Activated T-cell treated with anti-CD3 and anti-CD28 coated beads, Interleukin-2, amount 50 U/mL, for 24 hours (primary cell): ENCODE data around the gene DAP.

ENCODE experiments used
- DNase-seq: peaks from one replicate; pipeline ENCODE4 v3.0.0-alpha.2; 2020
- H3K27ac Mint-ChIP-seq: 2 replicates; pipeline ENCODE4 v1.8.0; 2020; ENCODE audit warnings: mild to moderate bottlenecking, mixed read lengths
- H3K27me3 Mint-ChIP-seq: 2 replicates; pipeline ENCODE4 v1.8.0; 2020; ENCODE audit warnings: mixed read lengths
- H3K36me3 Mint-ChIP-seq: 2 replicates; pipeline ENCODE4 v1.8.0; 2020; ENCODE audit warnings: low read depth, mixed read lengths
- H3K4me1 Mint-ChIP-seq: 2 replicates; pipeline ENCODE4 v1.8.0; 2020; ENCODE audit warnings: low read depth, mixed read lengths
- H3K4me3 Mint-ChIP-seq: 2 replicates; pipeline ENCODE4 v1.8.0; 2020; ENCODE audit warnings: mild to moderate bottlenecking, moderate library complexity, mixed read lengths
- H3K9me3 Mint-ChIP-seq: 2 replicates; pipeline ENCODE4 v1.8.0; 2020; ENCODE audit warnings: mixed read lengths

DAP gene

GRCh38 chr5:10685115-10685521, 75.9 kb downstream of the DAP start:
- H3K27me3 Mint-ChIP-seq = no peaks in the 10 kb centered on the region
- peaks cover 4% of the 10 kb centered on the region for H3K4me1 Mint-ChIP-seq
- no peak overlapping the region for H3K4me3 Mint-ChIP-seq
- no peak overlapping the region for H3K27ac Mint-ChIP-seq
- DNase-seq = no peak
- peaks cover 68% of the 10 kb centered on the region for H3K36me3 Mint-ChIP-seq
- no peaks in the 10 kb centered on the region for H3K9me3 Mint-ChIP-seq

- Mint-ChIP-seq H3K27me3 (no peaks in the 10 kb centered on the region), H3K4me3 (no peak overlapping the region), H3K4me1 (peaks cover 4% of the 10 kb centered on the region), H3K9me3 (no peaks in the 10 kb centered on the region), H3K27ac (peak overlapping the region; percentile 50), H3K36me3 (peaks cover 71% of the 10 kb centered on the region)
- DNase-seq = no peak
Observed at GRCh38 chr5:10684303-10685086, 76.5 kb downstream of the DAP start.

- Mint-ChIP-seq H3K27me3 (no peaks in the 10 kb centered on the region), H3K4me3 (no peak overlapping the region), H3K9me3 (peaks cover under 1% of the 10 kb centered on the region), H3K36me3 (peaks cover 80% of the 10 kb centered on the region), H3K27ac (no peak overlapping the region), H3K4me1 (peaks cover 4% of the 10 kb centered on the region)
- no peak for DNase-seq
Observed at GRCh38 chr5:10682801-10683525, 78.1 kb downstream of the DAP start.

GRCh38 chr5:10681731-10682679, 79.0 kb downstream of the DAP start:
- peaks cover 88% of the 10 kb centered on the region for H3K36me3 Mint-ChIP-seq
- peaks cover 4% of the 10 kb centered on the region for H3K4me1 Mint-ChIP-seq
- no peak for DNase-seq
- no peaks in the 10 kb centered on the region for H3K27me3 Mint-ChIP-seq
- no peak overlapping the region for H3K4me3 Mint-ChIP-seq
- H3K27ac Mint-ChIP-seq = no peak overlapping the region
- H3K9me3 Mint-ChIP-seq = peaks cover 9% of the 10 kb centered on the region

- no peak for DNase-seq
- peaks cover 4% of the 10 kb centered on the region for H3K4me1 Mint-ChIP-seq
- peaks cover 11% of the 10 kb centered on the region for H3K9me3 Mint-ChIP-seq
- peaks cover 84% of the 10 kb centered on the region for H3K36me3 Mint-ChIP-seq
- H3K27me3 Mint-ChIP-seq = no peaks in the 10 kb centered on the region
- no peak overlapping the region for H3K4me3 Mint-ChIP-seq
- H3K27ac Mint-ChIP-seq = no peak overlapping the region
Observed at GRCh38 chr5:10680876-10681481, 80.1 kb downstream of the DAP start.

- no peak for DNase-seq
- peaks cover 71% of the 10 kb centered on the region for H3K36me3 Mint-ChIP-seq
- H3K4me3 Mint-ChIP-seq = no peak overlapping the region
- no peaks in the 10 kb centered on the region for H3K27me3 Mint-ChIP-seq
- no peaks in the 10 kb centered on the region for H3K4me1 Mint-ChIP-seq
- peaks cover 11% of the 10 kb centered on the region for H3K9me3 Mint-ChIP-seq
- H3K27ac Mint-ChIP-seq = no peak overlapping the region
Observed at GRCh38 chr5:10679336-10679988, 81.6 kb downstream of the DAP start.

- Mint-ChIP-seq H3K36me3 (peaks cover 62% of the 10 kb centered on the region), H3K9me3 (peaks cover 11% of the 10 kb centered on the region), H3K27ac (no peak overlapping the region), H3K4me1 (no peaks in the 10 kb centered on the region), H3K4me3 (no peak overlapping the region), H3K27me3 (no peaks in the 10 kb centered on the region)
- DNase-seq = peak; percentile 15
Observed at GRCh38 chr5:10678244-10678643, 82.8 kb downstream of the DAP start.

- H3K4me1 Mint-ChIP-seq = no peaks in the 10 kb centered on the region
- peaks cover 11% of the 10 kb centered on the region for H3K9me3 Mint-ChIP-seq
- H3K4me3 Mint-ChIP-seq = no peak overlapping the region
- peaks cover 55% of the 10 kb centered on the region for H3K36me3 Mint-ChIP-seq
- no peaks in the 10 kb centered on the region for H3K27me3 Mint-ChIP-seq
- peak; percentile 11 for DNase-seq
- H3K27ac Mint-ChIP-seq = no peak overlapping the region
Observed at GRCh38 chr5:10677533-10677932, 83.5 kb downstream of the DAP start.

GRCh38 chr5:10676946-10677345, 84.1 kb downstream of the DAP start:
- Mint-ChIP-seq H3K9me3 (peaks cover 11% of the 10 kb centered on the region), H3K27ac (no peak overlapping the region), H3K4me1 (no peaks in the 10 kb centered on the region), H3K4me3 (no peak overlapping the region), H3K36me3 (peaks cover 49% of the 10 kb centered on the region), H3K27me3 (no peaks in the 10 kb centered on the region)
- no peak for DNase-seq

GRCh38 chr5:10676224-10676623, 84.8 kb downstream of the DAP start:
- Mint-ChIP-seq H3K27ac (no peak overlapping the region), H3K27me3 (no peaks in the 10 kb centered on the region), H3K4me3 (no peak overlapping the region), H3K4me1 (no peaks in the 10 kb centered on the region), H3K9me3 (peaks cover 11% of the 10 kb centered on the region), H3K36me3 (peaks cover 44% of the 10 kb centered on the region)
- DNase-seq = peak; percentile 19

GRCh38 chr5:10675177-10675700, 85.8 kb downstream of the DAP start:
- DNase-seq = no peak
- no peaks in the 10 kb centered on the region for H3K4me1 Mint-ChIP-seq
- H3K27ac Mint-ChIP-seq = no peak overlapping the region
- no peak overlapping the region for H3K4me3 Mint-ChIP-seq
- H3K9me3 Mint-ChIP-seq = peaks cover 11% of the 10 kb centered on the region
- H3K36me3 Mint-ChIP-seq = peaks cover 34% of the 10 kb centered on the region
- H3K27me3 Mint-ChIP-seq = no peaks in the 10 kb centered on the region

- H3K27me3 Mint-ChIP-seq = no peaks in the 10 kb centered on the region
- H3K27ac Mint-ChIP-seq = no peak overlapping the region
- peaks cover 11% of the 10 kb centered on the region for H3K9me3 Mint-ChIP-seq
- peaks cover 27% of the 10 kb centered on the region for H3K36me3 Mint-ChIP-seq
- no peaks in the 10 kb centered on the region for H3K4me1 Mint-ChIP-seq
- H3K4me3 Mint-ChIP-seq = no peak overlapping the region
- DNase-seq = no peak
Observed at GRCh38 chr5:10674582-10674981, 86.5 kb downstream of the DAP start.

GRCh38 chr5:10674096-10674495, 86.9 kb downstream of the DAP start:
- no peak for DNase-seq
- Mint-ChIP-seq H3K27me3 (no peaks in the 10 kb centered on the region), H3K4me3 (no peak overlapping the region), H3K36me3 (peaks cover 23% of the 10 kb centered on the region), H3K9me3 (peaks cover 11% of the 10 kb centered on the region), H3K4me1 (no peaks in the 10 kb centered on the region), H3K27ac (no peak overlapping the region)
